KG1 (cell line): ENCODE results near the gene CDC42SE1.

Source experiments
- DNase-seq: peaks from one replicate; lab custom pipeline; 2025; lab: John Stamatoyannopoulos, UW

The CDC42SE1 gene

DNA sequence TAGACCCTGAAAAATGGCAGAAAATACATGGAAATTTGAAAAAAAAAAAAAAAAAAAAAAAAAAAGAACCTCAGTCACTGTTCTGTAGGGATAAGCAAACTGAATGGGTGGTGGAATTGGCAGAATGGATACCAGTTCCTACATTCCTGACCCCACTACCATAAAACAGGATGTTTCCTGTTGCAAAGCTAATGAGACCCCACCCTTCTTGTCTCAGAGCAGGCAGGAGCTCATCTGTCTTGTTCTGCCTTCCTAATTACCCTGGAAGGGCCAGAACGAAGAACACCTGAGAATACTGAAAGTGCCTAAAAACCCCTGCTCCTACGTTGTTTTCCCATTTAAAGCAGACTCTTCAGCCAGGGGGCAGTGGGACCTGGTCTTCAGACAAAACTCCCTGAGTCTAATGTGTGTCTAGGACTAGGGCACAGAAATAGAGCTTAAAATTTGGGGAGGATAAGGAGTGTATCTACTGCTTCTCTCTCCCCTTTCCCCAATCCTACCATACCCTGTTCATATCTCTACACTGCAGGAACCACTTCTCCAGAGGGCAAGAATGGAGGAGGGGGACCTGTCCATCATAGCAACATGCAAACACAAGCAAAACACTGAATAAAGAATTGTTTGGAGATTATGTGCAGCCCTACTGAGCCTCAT lies 7.9 kb downstream of the CDC42SE1 start:
- no peak for DNase-seq

DNA sequence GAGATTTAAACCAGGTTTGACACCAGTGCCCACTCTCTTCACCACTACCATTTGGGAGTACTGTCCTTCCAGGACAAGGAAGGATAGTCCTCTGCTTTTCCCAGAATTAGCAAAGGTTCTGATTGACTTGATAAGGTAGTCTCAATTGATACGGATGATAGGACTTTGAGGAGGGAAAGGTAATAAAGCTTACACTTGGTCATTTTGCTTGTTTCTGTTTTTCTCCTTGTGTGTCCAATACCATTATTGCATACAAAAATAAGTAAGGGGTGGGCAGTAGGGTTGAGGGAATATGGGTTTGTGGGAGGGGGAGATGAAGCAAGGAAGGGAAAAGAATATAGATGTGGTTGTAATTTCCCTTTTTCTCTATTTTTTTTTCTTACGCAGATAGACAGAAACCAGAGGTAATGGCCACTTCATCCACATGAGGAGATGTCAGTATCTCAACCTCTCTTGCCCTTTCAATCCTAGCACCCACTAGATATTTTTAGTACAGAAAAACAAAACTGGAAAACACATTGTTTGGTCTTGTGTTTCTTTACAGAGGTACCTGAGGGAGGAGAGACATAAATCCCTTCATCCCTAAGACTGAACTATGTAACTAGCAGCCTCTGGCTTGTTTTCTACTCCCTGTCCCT lies 9.3 kb downstream of the CDC42SE1 start:
- DNase-seq: no peak

DNA sequence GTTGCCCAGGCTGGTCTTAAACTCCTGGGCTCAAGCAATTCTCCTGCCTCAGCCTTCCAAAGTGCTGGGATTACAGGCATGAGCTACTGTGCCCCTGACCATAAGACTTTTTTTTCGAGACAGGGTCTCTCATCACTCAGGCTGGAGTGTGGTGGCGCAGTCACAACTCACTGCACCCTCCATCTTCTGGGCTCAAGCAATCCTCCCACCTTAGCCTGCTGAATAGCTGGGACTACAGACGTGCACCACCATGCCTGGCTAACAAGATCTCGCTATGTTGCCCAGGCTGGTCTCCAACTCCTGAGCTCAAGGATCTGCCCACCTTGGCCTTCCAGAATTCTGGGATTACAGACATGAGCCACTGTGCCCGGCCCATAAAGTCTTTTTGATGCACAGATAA lies 10.0 kb downstream of the CDC42SE1 start:
- DNase-seq: no peak

DNA sequence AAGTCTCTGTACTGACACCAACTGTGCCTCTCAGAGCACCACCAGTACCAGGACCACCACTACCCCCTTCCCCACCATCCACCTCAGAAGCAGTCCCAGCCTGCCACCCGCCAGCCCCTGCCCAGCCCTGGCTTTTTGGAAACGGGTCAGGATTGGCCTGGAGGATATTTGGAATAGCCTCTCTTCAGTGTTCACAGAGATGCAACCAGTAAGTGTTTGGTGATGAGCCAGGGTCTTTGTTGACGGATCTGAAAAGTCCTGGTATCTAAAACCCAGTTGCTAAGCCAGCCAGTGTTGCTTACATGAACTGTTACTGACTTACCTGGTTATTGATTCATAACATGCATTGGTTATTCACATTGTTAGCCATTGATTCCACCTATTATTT lies 10.8 kb downstream of the CDC42SE1 start:
- DNase-seq: no peak

DNA sequence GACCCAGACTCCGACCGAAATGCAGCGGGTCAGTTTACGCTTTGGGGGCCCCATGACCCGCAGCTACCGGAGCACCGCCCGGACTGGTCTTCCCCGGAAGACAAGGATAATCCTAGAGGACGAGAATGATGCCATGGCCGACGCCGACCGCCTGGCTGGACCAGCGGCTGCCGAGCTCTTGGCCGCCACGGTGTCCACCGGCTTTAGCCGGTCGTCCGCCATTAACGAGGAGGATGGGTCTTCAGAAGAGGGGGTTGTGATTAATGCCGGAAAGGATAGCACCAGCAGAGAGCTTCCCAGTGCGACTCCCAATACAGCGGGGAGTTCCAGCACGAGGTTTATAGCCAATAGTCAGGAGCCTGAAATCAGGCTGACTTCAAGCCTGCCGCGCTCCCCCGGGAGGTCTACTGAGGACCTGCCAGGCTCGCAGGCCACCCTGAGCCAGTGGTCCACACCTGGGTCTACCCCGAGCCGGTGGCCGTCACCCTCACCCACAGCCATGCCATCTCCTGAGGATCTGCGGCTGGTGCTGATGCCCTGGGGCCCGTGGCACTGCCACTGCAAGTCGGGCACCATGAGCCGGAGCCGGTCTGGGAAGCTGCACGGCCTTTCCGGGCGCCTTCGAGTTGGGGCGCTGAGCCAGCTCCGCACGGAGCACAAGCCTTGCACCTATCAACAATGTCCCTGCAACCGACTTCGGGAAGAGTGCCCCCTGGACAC lies 11.3 kb downstream of the CDC42SE1 start:
- DNase-seq: no peak

DNA sequence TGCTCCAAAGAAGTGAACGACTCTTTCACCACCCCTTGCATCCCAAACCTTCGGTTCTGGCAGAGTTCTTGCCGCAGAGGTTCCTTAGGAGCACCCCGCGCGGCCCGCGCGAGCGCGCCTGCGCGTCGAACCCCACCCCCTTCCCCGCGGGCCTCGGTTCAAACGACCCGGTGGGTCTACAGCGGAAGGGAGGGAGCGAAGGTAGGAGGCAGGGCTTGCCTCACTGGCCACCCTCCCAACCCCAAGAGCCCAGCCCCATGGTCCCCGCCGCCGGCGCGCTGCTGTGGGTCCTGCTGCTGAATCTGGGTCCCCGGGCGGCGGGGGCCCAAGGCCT lies 11.9 kb downstream of the CDC42SE1 start, which contains the start of gene C1orf56:
Gene C1orf56, plus strand, starts transcription at position 161 of the 334 bp plus-strand sequence. Its CDS starts 97 bp downstream, at position 258.
- no peak for DNase-seq

DNA sequence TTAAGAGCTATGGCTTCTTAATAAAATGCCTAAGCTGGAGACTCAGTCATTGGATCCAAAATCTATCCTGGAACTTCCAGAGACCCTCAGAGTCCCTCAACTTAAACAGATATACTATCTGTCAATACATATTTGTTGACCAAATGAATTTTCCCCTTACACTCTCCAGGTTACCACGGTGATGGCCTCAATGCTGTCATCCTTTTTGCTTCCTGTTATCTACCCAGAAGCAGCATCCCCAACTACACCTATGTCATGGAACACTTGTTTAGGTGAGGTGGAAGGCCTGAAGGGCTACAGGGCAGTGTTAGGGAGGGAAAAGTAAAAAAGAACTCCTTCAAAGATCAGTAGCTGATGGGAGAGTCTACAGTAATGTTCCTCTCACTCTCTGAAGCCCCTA lies 16.3 kb downstream of the CDC42SE1 start:
- no peak for DNase-seq

DNA sequence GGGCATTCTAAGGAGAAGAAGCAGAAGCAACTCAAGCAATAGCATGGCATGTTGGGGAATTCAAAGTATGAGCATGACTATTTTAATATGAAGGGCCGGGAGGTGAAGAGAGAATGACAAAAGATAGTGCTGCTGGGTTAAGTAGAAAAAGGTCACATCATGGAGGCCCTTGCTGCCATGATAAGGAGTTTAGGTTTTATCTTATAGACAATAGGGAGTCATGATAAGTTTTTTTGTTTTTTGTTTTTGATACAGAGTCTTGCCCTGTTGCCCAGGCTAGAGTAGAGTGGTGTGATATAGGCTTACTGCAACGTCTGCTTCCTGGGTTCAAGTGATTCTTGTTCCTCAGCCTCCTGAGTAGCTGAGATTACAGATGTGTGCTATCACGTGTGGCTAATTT lies 19.9 kb downstream of the CDC42SE1 start:
- DNase-seq: no peak

DNA sequence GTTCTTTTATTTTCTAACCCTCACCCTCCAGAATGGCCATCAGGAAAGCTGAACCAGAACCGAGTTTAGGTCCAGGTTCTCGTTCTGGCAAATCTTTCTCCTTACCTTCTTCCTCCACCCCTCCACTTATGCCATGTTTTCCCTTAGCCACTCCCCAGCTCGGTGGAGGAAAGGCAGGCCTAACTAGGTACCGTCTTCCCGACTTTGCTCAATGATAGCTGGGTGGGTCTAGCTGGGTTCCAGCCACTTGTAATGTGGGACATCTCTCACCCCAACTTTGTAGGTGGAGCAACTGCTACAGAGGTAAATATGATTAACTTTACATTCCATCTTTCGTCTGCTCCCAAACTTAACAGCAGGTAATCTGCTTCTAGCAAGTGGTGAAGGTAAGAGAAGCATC lies 22.4 kb downstream of the CDC42SE1 start:
- DNase-seq: no peak

DNA sequence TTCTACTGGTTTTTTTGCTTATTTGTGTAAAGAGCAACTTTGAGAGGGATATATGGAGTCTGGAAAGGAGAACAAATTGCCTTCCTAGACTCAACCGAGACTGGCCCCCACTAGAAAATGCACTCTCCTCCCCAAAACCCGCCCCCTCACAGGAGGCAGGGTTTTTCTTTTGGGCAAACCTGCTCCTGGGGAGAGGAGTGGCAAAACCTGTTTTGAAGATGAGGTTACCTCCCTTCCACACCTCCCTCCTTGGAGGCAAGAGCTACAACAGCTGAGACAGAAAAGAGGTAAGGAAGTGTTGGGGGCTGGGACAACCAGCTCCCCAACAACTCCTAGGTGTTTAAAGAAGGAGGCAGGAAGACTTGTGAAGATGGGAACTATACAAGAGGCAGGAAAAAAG lies 23.1 kb downstream of the CDC42SE1 start, which contains the start of gene BNIPL:
Gene BNIPL, plus strand, starts transcription at position 231 of the 400 bp plus-strand sequence. Its CDS starts 140 bp downstream, at position 371.
- DNase-seq: no peak

DNA sequence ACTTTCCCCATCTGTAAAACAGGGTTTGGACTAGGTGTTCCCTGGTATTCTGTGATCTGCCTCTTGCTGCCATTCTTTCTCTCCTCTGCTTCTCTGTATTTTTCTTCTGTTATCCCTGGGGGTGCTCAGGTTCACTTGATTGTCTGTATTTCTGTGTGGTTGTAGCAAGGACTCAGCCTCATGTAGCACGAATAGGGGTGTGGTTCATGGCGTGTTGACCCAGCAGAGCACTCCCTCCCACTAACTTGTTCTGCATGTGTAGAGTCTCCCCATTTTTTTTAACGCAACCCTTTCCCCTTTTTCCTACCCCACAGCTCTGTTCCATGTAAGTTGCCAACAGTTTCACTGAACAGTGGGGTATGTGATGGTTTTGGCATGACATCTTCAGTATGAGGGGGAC lies 24.3 kb downstream of the CDC42SE1 start:
- no peak for DNase-seq

DNA sequence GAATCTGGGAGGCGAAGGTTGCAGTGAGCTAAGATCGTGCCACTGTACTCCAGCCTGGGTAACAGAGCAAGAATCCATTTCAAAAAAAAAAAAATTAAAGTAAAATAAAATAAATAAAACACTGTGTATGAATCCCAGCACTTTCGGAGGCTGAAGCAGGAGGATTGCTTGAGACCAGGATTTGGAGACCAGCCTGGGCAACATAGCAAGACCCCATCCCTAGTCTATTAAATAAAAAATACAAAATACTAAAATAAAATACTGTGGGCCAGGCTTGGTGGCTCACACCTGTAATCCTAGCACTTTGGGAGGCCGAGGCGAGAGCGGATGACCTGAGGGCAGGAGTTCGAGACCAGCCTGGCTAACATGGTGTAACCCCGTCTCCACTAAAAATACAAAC lies 27.3 kb downstream of the CDC42SE1 start:
- DNase-seq: no peak

DNA sequence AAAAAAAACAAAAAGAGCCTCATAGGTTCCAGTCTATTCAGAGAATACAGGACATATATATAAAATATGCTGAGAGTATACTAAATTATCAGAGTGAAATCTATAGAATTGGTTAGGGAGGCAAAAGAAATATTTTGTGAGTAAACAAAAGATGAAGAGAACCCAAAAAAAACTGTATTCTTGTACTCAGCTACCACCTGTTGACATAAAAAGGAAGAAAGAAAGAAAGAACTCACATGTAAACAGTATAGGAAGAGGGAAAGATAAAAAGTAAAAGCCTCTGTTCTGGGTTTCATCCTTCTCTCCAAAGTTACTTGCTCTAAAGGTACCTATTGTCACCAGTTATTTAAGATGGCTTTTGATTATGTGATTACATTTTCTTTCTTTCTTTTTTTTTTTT lies 33.0 kb downstream of the CDC42SE1 start:
- no peak for DNase-seq

DNA sequence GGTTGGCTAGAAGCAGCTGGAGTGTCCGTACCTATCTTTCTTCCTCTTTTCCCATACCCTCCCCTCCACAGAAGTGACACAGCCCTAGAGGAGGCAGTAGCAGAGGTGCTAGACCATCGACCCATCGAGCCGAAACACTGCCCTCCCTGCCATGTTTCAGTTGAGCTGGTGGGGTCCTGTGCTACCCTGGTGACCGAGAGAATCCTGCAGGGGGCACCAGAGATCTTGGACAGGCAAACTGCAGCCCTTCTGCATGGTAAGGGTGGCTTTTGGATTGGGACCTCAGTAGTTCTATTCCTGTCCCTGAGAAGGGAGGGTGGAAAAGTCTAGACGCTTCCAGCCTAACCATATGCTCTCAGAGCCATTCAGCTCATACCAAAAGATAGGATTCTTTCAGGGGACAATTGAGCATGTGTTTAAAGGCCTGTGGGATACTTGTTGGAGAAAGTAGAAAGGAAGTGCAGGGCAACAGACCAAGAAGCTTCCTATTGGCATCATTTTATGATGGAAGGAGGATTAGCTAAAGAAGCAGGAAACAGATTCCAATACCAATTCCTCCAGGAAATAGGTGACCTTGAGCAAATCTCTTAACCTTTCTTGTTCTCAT lies 34.8 kb downstream of the CDC42SE1 start:
- DNase-seq: no peak

DNA sequence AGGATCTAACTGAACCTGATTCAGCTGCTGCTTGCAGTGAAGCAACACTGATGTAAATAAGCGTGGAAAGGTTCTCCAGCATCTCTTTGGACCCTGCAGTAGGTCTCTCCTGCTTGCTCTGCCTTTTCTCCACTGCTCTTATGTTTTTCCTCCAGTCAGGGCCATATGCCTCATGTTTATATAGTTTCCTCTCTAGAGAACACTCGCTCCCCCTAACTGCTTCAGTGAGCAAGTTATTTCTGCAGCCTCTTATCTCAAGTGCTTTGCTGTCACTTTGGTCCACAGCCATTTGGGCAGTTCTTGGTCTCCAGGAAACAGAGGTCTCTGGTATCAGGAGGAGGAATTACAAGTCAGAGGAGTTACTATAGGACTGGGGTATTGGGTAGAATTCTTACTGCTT lies 45.9 kb downstream of the CDC42SE1 start:
- DNase-seq: no peak

DNA sequence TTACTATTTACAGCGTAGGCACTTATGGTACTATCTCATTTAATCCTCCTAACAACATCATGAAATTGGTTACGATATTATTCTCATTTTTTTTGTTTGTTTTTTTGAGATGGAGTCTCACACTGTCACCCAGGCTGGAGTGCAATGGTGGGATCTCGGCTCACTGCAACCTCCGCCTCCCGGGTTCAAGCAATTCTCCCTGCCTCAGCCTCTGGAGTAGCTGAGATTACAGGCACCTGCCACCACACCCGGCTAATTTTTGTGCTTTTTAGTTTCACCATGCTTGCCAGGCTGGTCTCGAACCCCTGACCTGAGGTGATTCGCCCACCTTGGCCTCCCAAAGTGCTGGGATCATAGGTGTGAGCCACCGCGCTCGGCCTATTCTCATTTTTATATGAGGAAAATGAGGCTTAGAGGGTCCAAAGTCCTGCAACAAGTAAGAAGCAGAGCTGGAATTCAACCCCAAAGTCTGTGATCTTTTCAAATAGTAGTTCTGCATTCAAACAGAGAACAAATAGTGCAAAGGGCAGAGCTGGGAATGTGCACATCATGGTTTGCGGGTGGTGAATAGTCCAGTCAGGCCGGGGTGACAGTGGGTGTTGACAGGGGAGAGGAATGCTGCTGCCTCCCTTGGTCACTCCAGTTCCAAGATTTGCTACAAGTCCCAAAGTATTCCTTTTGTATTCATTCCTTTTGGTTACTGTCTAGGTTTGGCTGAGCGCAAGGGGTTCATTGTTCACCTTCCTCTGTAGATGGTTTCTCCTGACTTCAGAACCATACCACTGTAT lies 46.5 kb downstream of the CDC42SE1 start:
- no peak for DNase-seq

DNA sequence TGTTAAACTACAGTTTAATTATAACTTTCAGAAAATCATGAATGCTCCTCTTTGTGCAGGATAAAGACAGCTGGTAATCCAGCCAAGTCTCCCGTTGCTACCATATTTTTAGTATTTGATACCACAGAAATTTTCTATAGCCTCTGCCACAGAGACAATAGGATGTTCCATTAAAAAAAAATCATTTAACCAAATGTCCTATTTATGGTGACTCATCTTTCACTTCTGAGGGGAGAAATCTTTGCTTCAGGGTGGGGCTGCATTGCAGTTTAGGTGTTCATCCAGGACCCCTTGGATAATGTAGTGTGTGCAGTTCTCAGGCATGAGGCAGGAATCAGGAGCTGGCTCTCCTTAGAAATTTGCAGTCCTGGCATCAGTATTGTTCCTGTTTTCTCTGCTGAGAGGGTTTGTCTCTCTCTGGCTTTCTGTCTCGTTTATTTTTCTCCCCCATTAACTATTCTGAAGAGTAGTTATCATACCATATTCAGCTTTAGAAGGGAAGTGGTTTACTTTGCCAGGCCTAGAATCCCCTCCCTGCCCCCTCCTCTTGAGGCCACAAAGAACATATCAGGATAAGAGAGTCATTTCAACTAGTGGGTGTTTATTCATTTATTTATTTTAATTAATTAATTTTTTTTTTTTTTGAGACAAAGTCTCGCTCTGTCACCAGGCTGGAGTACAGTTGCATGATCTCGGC lies 48.1 kb downstream of the CDC42SE1 start:
- DNase-seq: no peak

DNA sequence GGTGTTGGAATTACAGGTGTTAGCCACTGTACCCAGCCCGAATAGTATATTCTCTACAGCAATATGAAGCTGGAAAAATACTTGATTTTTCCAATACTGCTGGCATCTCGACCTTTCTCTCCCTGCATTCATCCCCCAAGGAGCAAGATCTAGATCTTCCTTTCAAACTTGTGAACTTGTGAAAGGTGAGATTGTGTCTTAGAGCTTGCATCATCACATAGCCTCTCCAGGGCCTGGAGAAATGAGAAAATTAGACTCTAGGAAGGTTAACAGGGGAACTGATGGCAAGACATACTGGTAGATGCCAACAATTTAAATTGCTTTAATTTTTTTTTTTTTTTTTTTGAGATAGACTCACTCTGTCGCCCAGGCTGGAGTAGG lies 49.1 kb downstream of the CDC42SE1 start:
- no peak for DNase-seq

DNA sequence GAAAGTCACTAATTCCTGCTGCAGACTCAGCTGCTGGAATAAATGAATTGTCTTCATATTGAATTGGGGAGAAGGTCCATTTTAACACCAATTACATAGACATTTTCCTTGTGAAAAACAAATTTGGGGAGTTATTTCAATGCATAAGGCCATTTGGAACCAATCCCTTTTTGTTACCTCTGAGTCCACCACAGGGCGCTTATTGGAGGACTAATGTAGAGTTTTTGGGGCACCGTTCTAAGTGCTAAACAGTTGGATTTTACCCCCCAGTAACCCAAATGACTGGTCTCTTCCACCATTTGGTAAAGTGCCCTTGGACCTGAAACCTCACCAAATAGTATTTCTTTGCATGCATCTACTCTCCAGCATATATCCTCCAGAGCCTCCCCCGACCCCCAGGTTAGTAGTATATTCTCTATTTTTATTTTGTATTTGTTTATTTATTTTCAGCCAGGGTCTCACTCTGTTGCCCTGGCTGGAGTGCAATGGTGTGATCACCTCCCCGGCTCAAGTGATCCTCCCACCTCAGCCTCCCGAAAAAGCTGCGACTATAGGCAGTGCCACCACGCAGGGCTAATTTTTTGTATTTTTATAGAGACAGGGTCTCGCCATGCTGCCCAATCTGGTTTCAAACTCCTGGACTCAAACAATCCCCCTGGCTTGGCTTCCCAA lies 49.6 kb downstream of the CDC42SE1 start:
- DNase-seq: no peak

DNA sequence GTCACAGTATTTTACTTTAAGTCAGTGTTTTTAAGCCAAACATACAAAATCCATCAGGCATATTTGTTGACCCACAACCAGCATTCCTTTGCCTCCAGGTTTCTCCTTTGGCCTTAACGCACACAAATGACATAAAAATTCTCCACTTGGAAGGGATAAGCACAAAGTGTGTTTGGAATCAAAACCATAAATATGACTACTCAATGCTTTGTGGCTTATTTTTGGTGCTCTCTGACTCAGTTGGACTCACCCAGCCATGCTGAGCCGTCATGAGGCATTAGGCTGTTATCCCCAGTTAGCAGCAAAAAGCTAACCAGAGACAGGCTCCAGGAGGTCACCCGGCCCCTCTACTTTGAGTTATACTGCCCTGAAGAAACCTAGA lies 50.2 kb downstream of the CDC42SE1 start:
- no peak for DNase-seq
